Immature natural killer cell (primary cell): ENCODE data around the gene CDON. TPM values are rescaled to one million over a fixed set of nuclear protein-coding genes. Genes with fewer than 3 reads are reported as not detected.

Experiments used
- DNase-seq, 3 donors: peaks; one replicate each; pipeline ENCODE4 v3.0.0; 2022; ENCODE audit warnings: mixed read lengths in 1 of 3
- H3K27ac Mint-ChIP-seq, 6 donors: one replicate each; pipeline ENCODE4 v1.8.0; 2020; ENCODE audit warnings: mixed read lengths in 6 of 6, mild to moderate bottlenecking in 5 of 6, inconsistent platforms in 4 of 6, moderate library complexity in 3 of 6
- H3K27me3 Mint-ChIP-seq, 3 donors: one replicate each; pipeline ENCODE4 v1.8.0; 2020 to 2021; ENCODE audit warnings: low read depth in 3 of 3, mild to moderate bottlenecking in 3 of 3, mixed read lengths in 3 of 3, moderate library complexity in 3 of 3, inconsistent platforms in 1 of 3
- H3K36me3 Mint-ChIP-seq, 3 donors: one replicate each; pipeline ENCODE4 v1.8.0; 2020; ENCODE audit warnings: mixed read lengths in 3 of 3, inconsistent platforms in 2 of 3, mild to moderate bottlenecking in 2 of 3
- H3K4me1 Mint-ChIP-seq, 2 donors: one replicate each; pipeline ENCODE4 v1.8.0; 2020; ENCODE audit warnings: inconsistent platforms in 2 of 2, mild to moderate bottlenecking in 2 of 2, mixed read lengths in 2 of 2, moderate library complexity in 1 of 2
- H3K4me3 Mint-ChIP-seq, 5 donors: one replicate each; pipeline ENCODE4 v1.8.0; 2020; ENCODE audit warnings: mild to moderate bottlenecking in 5 of 5, mixed read lengths in 5 of 5, inconsistent platforms in 3 of 5, moderate library complexity in 3 of 5
- H3K9me3 Mint-ChIP-seq, 6 donors: one replicate each; pipeline ENCODE4 v1.8.0; 2020; ENCODE audit warnings: mild to moderate bottlenecking in 6 of 6, mixed read lengths in 6 of 6, inconsistent platforms in 4 of 6, moderate library complexity in 3 of 6
- polyA plus RNA-seq, 3 donors: library from polyadenylated mRNA; unstranded; fragments of 300-500 nt; fragmentation: Illumina TruSeq; gene quantifications; one replicate each; pipeline ENCODE4 v1.2.3, GENCODE V29; 2021

The CDON gene
- polyA plus RNA-seq, 3 donors from 2014 or later, result not detected

DNA sequence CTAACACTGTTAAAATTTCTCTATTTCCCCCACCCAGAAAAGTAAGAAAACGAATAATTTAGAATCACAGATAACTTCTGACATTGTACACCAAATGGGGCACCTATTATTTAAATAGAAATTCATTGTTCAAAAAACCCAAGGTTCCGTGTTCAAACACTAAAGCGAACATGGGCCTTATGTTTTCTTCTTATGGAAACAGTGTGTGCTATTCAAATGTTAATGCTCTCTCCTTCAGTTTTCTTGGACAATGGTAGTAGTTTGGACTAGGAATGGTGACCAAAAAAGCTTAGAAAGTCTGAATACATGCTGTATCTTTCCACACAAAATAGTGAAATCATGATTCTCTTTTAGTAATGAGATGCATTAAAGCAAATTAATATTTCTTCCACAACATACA, 83.2 kb downstream of the CDON start:
- no peak overlapping the region for H3K4me3 Mint-ChIP-seq
- no peaks in the 10 kb centered on the region for H3K36me3 Mint-ChIP-seq
- no peaks in the 10 kb centered on the region for H3K4me1 Mint-ChIP-seq
- H3K27ac Mint-ChIP-seq, result no peak overlapping the region
- H3K27me3 Mint-ChIP-seq, result peaks cover 0 to 4% (median 3%) of the 10 kb centered on the region in 3 donors
- no peak for DNase-seq
- H3K9me3 Mint-ChIP-seq, result no peaks in the 10 kb centered on the region

GRCh38 chr11:125978778-125979407, 83.8 kb downstream of the CDON start:
- DNase-seq, result no peak
- peaks cover 0 to 4% (median 3%) of the 10 kb centered on the region in 3 donors for H3K27me3 Mint-ChIP-seq
- H3K9me3 Mint-ChIP-seq, result no peaks in the 10 kb centered on the region
- H3K4me3 Mint-ChIP-seq, result no peak overlapping the region
- H3K4me1 Mint-ChIP-seq, result no peaks in the 10 kb centered on the region
- H3K27ac Mint-ChIP-seq, result no peak overlapping the region
- H3K36me3 Mint-ChIP-seq, result no peaks in the 10 kb centered on the region

GRCh38 chr11:125978181-125978716, 84.4 kb downstream of the CDON start:
- Mint-ChIP-seq H3K27me3 (peaks cover 0 to 4% (median 3%) of the 10 kb centered on the region in 3 donors), H3K4me3 (no peak overlapping the region)

DNA sequence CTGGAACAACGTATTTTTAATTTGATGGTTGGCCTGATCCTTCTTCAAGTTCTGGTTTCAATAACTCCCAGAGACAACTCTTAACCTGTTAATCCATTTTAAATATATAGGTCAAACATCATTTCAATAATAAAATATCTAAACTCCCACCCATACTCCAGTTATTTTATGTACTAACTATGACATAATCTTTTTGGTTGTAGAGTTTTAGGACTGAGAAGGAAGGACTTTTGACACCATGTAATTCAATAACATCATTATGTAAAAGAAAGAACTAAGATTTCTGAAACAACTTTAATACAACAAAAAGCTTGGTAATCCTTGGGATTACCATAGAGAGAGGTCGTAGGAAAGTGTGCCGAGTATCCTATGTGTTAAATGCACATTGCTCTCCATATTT, 85.3 kb downstream of the CDON start:
- H3K4me3 Mint-ChIP-seq, result no peak overlapping the region
- no peaks in the 10 kb centered on the region for H3K4me1 Mint-ChIP-seq
- no peak overlapping the region for H3K27ac Mint-ChIP-seq
- H3K36me3 Mint-ChIP-seq, result no peaks in the 10 kb centered on the region
- no peak for DNase-seq
- H3K9me3 Mint-ChIP-seq, result no peaks in the 10 kb centered on the region
- H3K27me3 Mint-ChIP-seq, result peaks cover 0 to 6% (median 0%) of the 10 kb centered on the region in 3 donors

More at GRCh38 chr11:125978181-125978716, 84.4 kb downstream of the CDON start:
- Mint-ChIP-seq H3K27ac (no peak overlapping the region), H3K9me3 (no peaks in the 10 kb centered on the region), H3K36me3 (no peaks in the 10 kb centered on the region), H3K4me1 (no peaks in the 10 kb centered on the region)
- no peak for DNase-seq

- H3K36me3 Mint-ChIP-seq, result no peaks in the 10 kb centered on the region
- peaks cover 0 to 6% (median 0%) of the 10 kb centered on the region in 3 donors for H3K27me3 Mint-ChIP-seq
- no peak overlapping the region for H3K4me3 Mint-ChIP-seq
- no peaks in the 10 kb centered on the region for H3K4me1 Mint-ChIP-seq
- no peak for DNase-seq
- H3K27ac Mint-ChIP-seq, result no peak overlapping the region
- no peaks in the 10 kb centered on the region for H3K9me3 Mint-ChIP-seq
Measured at GRCh38 chr11:125976156-125976555, 86.5 kb downstream of the CDON start.

GRCh38 chr11:125975634-125976033, 87.0 kb downstream of the CDON start:
- Mint-ChIP-seq H3K27ac (no peak overlapping the region), H3K4me3 (no peak overlapping the region), H3K27me3 (peaks cover 0 to 6% (median 0%) of the 10 kb centered on the region in 3 donors), H3K36me3 (no peaks in the 10 kb centered on the region), H3K9me3 (no peaks in the 10 kb centered on the region), H3K4me1 (no peaks in the 10 kb centered on the region)
- no peak for DNase-seq

DNA sequence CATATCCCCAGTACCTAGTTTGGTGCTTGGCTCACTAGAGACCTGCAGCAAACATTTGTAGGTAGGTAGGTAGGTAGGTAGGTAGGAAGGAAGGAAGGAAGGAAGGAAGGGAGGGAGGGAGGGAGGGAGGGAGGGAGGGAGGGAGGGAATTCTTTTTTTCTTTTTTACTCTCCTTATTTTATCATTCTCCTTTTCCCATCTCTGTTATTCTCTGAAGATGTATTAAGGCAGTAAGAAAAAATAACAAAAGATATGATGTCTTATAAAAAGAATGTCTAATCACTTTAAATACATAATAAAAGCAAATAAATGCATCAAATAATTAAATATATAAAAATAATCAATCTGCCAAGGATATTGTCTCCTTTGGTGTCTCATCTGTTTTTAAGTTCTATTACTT, 88.4 kb downstream of the CDON start:
- no peak overlapping the region for H3K4me3 Mint-ChIP-seq
- no peak overlapping the region for H3K27ac Mint-ChIP-seq
- H3K36me3 Mint-ChIP-seq, result no peaks in the 10 kb centered on the region
- no peaks in the 10 kb centered on the region for H3K4me1 Mint-ChIP-seq
- H3K27me3 Mint-ChIP-seq, result peaks cover 0 to 6% (median 4%) of the 10 kb centered on the region in 3 donors
- no peaks in the 10 kb centered on the region for H3K9me3 Mint-ChIP-seq
- no peak for DNase-seq

DNA sequence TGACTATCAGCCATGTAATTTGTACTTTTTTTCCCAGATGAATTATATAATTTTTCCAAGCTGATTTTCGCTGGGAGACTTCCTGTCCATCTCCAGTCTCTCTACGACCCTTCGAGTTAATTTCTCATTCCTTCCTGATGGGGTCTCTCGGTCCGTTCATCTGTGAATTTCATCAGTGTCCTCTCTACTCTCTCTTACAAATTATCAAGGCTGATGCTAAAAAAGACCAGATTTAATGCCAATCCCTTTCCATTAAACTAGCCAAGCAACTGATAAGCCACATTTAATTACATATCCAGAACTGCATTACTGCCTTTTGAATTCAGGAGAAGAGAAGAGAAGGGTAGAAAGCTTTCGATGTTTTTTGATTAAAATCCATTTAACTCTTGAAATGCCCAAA, 91.0 kb downstream of the CDON start:
- Mint-ChIP-seq H3K4me1 (no peaks in the 10 kb centered on the region), H3K36me3 (no peaks in the 10 kb centered on the region), H3K4me3 (no peak overlapping the region), H3K9me3 (no peaks in the 10 kb centered on the region), H3K27me3 (peaks cover 0 to 6% (median 4%) of the 10 kb centered on the region in 3 donors), H3K27ac (no peak overlapping the region)
- DNase-seq, result no peak

DNA sequence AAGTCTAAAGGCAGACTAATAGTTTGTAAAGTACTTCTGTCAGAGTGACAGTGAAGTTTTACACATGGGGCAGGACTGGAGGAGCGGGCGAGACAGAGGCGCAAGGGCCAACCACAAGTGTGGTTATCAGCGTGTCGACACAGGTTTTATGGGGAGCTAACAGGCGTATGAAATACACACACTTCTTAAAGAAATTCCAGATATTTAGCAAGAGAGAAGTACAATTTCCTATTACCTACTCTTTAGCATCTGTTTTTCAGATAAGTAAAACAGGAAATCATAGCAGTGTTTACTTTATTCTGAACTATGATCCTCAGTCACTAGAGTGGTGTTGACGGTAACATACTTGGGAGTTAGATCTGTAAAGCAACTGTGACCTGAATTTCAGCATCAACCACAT, 94.3 kb downstream of the CDON start:
- peaks cover 3 to 12% (median 5%) of the 10 kb centered on the region in 3 donors for H3K27me3 Mint-ChIP-seq
- no peak for DNase-seq
- H3K36me3 Mint-ChIP-seq, result no peaks in the 10 kb centered on the region
- no peaks in the 10 kb centered on the region for H3K4me1 Mint-ChIP-seq
- H3K4me3 Mint-ChIP-seq, result no peak overlapping the region
- H3K27ac Mint-ChIP-seq, result no peak overlapping the region
- peaks cover 0 to under 1% (median 0%) of the 10 kb centered on the region in 6 donors for H3K9me3 Mint-ChIP-seq

- H3K4me1 Mint-ChIP-seq, result no peaks in the 10 kb centered on the region
- H3K27me3 Mint-ChIP-seq, result peaks cover 3 to 12% (median 6%) of the 10 kb centered on the region in 3 donors
- peaks cover 0 to 9% (median 1%) of the 10 kb centered on the region in 6 donors for H3K9me3 Mint-ChIP-seq
- H3K36me3 Mint-ChIP-seq, result no peaks in the 10 kb centered on the region
- DNase-seq, result no peak
- no peak overlapping the region for H3K4me3 Mint-ChIP-seq
- no peak overlapping the region for H3K27ac Mint-ChIP-seq
Measured at GRCh38 chr11:125967515-125967914, 95.2 kb downstream of the CDON start.

GRCh38 chr11:125960771-125961170, 101.9 kb downstream of the CDON start:
- H3K9me3 Mint-ChIP-seq, result peaks cover 0 to 9% (median 3%) of the 10 kb centered on the region in 6 donors
- H3K27me3 Mint-ChIP-seq, result peaks cover 5 to 16% (median 8%) of the 10 kb centered on the region in 3 donors
- H3K4me1 Mint-ChIP-seq, result no peaks in the 10 kb centered on the region
- no peak overlapping the region for H3K4me3 Mint-ChIP-seq
- no peaks in the 10 kb centered on the region for H3K36me3 Mint-ChIP-seq
- H3K27ac Mint-ChIP-seq, result no peak overlapping the region
- no peak for DNase-seq

DNA sequence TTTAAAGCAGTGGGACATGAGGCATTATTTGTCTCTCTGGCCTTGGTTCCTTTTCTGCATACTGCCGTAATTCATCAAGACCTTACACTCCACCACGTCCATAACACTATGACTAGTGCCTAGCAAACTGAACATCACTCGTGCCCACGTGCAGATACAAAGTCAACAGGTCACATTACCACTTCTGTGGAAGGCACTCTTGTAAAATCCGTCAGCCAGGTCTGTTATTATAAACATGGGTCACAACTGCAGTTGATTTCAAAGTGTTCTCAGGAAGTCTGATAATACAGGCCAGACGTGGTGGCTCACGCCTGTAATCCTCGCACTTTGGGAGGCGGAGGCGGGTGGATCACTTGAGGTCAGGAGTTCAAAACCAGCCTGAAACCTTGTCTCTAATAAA, 102.7 kb downstream of the CDON start:
- H3K27ac Mint-ChIP-seq, result no peak overlapping the region
- DNase-seq, result no peak
- no peaks in the 10 kb centered on the region for H3K4me1 Mint-ChIP-seq
- peaks cover 0 to 9% (median 3%) of the 10 kb centered on the region in 6 donors for H3K9me3 Mint-ChIP-seq
- H3K27me3 Mint-ChIP-seq, result peaks cover 4 to 16% (median 6%) of the 10 kb centered on the region in 3 donors
- no peaks in the 10 kb centered on the region for H3K36me3 Mint-ChIP-seq
- H3K4me3 Mint-ChIP-seq, result no peak overlapping the region

GRCh38 chr11:125959511-125959910, 103.2 kb downstream of the CDON start:
- DNase-seq, result no peak
- H3K4me1 Mint-ChIP-seq, result no peaks in the 10 kb centered on the region
- peaks cover 4 to 16% (median 6%) of the 10 kb centered on the region in 3 donors for H3K27me3 Mint-ChIP-seq
- no peaks in the 10 kb centered on the region for H3K36me3 Mint-ChIP-seq
- no peak overlapping the region for H3K27ac Mint-ChIP-seq
- no peak overlapping the region for H3K4me3 Mint-ChIP-seq
- peaks cover 0 to 9% (median 3%) of the 10 kb centered on the region in 6 donors for H3K9me3 Mint-ChIP-seq

- Mint-ChIP-seq H3K36me3 (no peaks in the 10 kb centered on the region), H3K9me3 (peaks cover 0 to 9% (median 3%) of the 10 kb centered on the region in 6 donors), H3K27me3 (peaks cover 4 to 13% (median 5%) of the 10 kb centered on the region in 3 donors), H3K27ac (no peak overlapping the region), H3K4me3 (no peak overlapping the region), H3K4me1 (no peaks in the 10 kb centered on the region)
- DNase-seq, result no peak
Measured at GRCh38 chr11:125958872-125959400, 103.7 kb downstream of the CDON start.
